Measurements from ENCODE around the gene GJA5.

The GJA5 gene

GRCh38 chr1:147729315-147729714 lies 31.1 kb downstream of the GJA5 start:
- DNase-seq (ENCODE audit: low read depth) = no peak

GRCh38 chr1:147726168-147726567 lies 34.2 kb downstream of the GJA5 start:
- no peak for DNase-seq (ENCODE audit: low read depth)

GRCh38 chr1:147725685-147726084 lies 34.7 kb downstream of the GJA5 start:
- DNase-seq (ENCODE audit: low read depth) = no peak

GRCh38 chr1:147723691-147724323 lies 36.6 kb downstream of the GJA5 start:
- no peak for DNase-seq (ENCODE audit: low read depth)

- no peak for DNase-seq (ENCODE audit: low read depth)
These were observed 38.3 kb downstream of the GJA5 start for GRCh38 chr1:147722124-147722523.

- no peak for DNase-seq (ENCODE audit: low read depth)
These were observed 38.7 kb downstream of the GJA5 start for GRCh38 chr1:147721716-147722115.

- no peak for DNase-seq (ENCODE audit: low read depth)
These were observed 39.8 kb downstream of the GJA5 start for GRCh38 chr1:147720557-147720956.

GRCh38 chr1:147719711-147720225 lies 40.6 kb downstream of the GJA5 start:
- no peak for DNase-seq (ENCODE audit: low read depth)

- no peak for DNase-seq (ENCODE audit: low read depth)
These were observed 41.2 kb downstream of the GJA5 start for GRCh38 chr1:147719029-147719698.

- DNase-seq (ENCODE audit: low read depth) = no peak
These were observed 42.7 kb downstream of the GJA5 start for GRCh38 chr1:147717706-147718097.

GRCh38 chr1:147717051-147717705 lies 43.2 kb downstream of the GJA5 start:
- DNase-seq (ENCODE audit: low read depth) = no peak

- DNase-seq (ENCODE audit: low read depth) = no peak
These were observed 47.8 kb downstream of the GJA5 start for GRCh38 chr1:147712605-147713004.

Data from stimulated activated CD8-positive, alpha-beta memory T cell treated with anti-CD3 and anti-CD28 coated beads, Interleukin-12 subunit alpha, Interleukin-12 subunit beta, amount 100 ng/mL, for 1 hour (primary cell).